Activated CD8-positive, alpha-beta memory T cell treated with anti-CD3 and anti-CD28 coated beads, Interleukin-2, amount 10 ng/mL, durations not matched to agents 7 days and 5 days (primary cell): ENCODE measurements around the gene STRN4. TPM values are rescaled to one million over a fixed set of nuclear protein-coding genes. Genes with fewer than 3 reads are reported as not detected.

ENCODE experiments used
- ATAC-seq: fragments of 150-1000 bp; cut with Tn5 transposase; one replicate; pipeline ENCODE4 v1.10.0; 2021; ENCODE audit warnings: moderate library complexity
- CTCF ChIA-PET: fragments of 350-600 bp; sonication (Branson Sonifier 250); formaldehyde crosslinking; loops from one replicate; lab custom pipeline; 2021; ENCODE audit warnings: antibody characterized with exemption; lab: Charles Lee
- DNase-seq: peaks from one replicate; pipeline ENCODE4 v3.0.0-alpha.2; 2020
- H3K27ac Mint-ChIP-seq: one replicate; pipeline ENCODE4 v1.8.0; 2021; ENCODE audit warnings: mild to moderate bottlenecking, mixed read lengths
- H3K27me3 Mint-ChIP-seq: one replicate; pipeline ENCODE4 v1.8.0; 2021; ENCODE audit warnings: mixed read lengths
- H3K36me3 Mint-ChIP-seq: one replicate; pipeline ENCODE4 v1.8.0; 2021; ENCODE audit warnings: mild to moderate bottlenecking, mixed read lengths
- H3K4me1 Mint-ChIP-seq: one replicate; pipeline ENCODE4 v1.8.0; 2021; ENCODE audit warnings: mixed read lengths
- H3K4me3 Mint-ChIP-seq: one replicate; pipeline ENCODE4 v1.8.0; 2021; ENCODE audit warnings: mild to moderate bottlenecking, moderate library complexity, mixed read lengths
- H3K9me3 Mint-ChIP-seq: one replicate; pipeline ENCODE4 v1.8.0; 2022; ENCODE audit warnings: low read depth, mixed read lengths
- microRNA-seq: library from miRNA; unstranded; fragments of <30 nt; microRNA quantifications from one replicate; pipeline ENCODE4 v1.2.0, GENCODE V29; 2022
- total RNA-seq, 2 experiments: library from RNA; stranded (reverse); gene quantifications; one replicate each; pipeline ENCODE4 v1.2.3, GENCODE V29; 2021

Gene STRN4
- total RNA-seq, 2 experiments from 2014 or later, result 93.0 to 95.8 TPM

GRCh38 chr19:46678110-46678732, 68.0 kb downstream of the STRN4 start:
- Mint-ChIP-seq H3K36me3 (peaks cover 70% of the 10 kb centered on the region), H3K4me3 (no peak overlapping the region), H3K27me3 (no peaks in the 10 kb centered on the region), H3K9me3 (no peaks in the 10 kb centered on the region), H3K27ac (no peak overlapping the region), H3K4me1 (peaks cover 15% of the 10 kb centered on the region)
- DNase-seq (peak; percentile 73), ATAC-seq (peak; percentile 84)
- CTCF ChIA-PET, result interaction anchor here (1.7 kb wide), 1 partner anchor 16 kb away, joined by 5 read pairs; no protein-coding TSS in a partner anchor

- H3K27me3 Mint-ChIP-seq, result no peaks in the 10 kb centered on the region
- ATAC-seq (no peak), DNase-seq (no peak)
- H3K4me3 Mint-ChIP-seq, result no peak overlapping the region
- H3K36me3 Mint-ChIP-seq, result peaks cover 65% of the 10 kb centered on the region
- no peak overlapping the region for H3K27ac Mint-ChIP-seq
- CTCF ChIA-PET, result interaction anchor here (1.2 to 2.3 kb wide), 6 partner anchors 9 to 79 kb away, joined by 3 to 11 read pairs (median 4); partner anchors contain the start of gene DACT3
- H3K9me3 Mint-ChIP-seq, result no peaks in the 10 kb centered on the region
- peaks cover 15% of the 10 kb centered on the region for H3K4me1 Mint-ChIP-seq
Measured at GRCh38 chr19:46674416-46675178, 71.7 kb downstream of the STRN4 start.

- DNase-seq, result no peak
- Mint-ChIP-seq H3K36me3 (peaks cover 37% of the 10 kb centered on the region), H3K27me3 (no peaks in the 10 kb centered on the region), H3K9me3 (no peaks in the 10 kb centered on the region), H3K4me3 (no peak overlapping the region), H3K27ac (peak overlapping the region; percentile 40), H3K4me1 (no peaks in the 10 kb centered on the region)
- CTCF ChIA-PET, result interaction anchor here (0.6 to 1.5 kb wide), 2 partner anchors 9 to 901 kb away, joined by 3 to 8 read pairs; partner anchors contain the start of gene DACT3
- ATAC-seq, result no peak
Measured at GRCh38 chr19:46670813-46671212, 75.4 kb downstream of the STRN4 start.

Small RNAs within 50 kb of the gene (microRNA-seq; reads per million reads assigned to microRNA genes)
- gene MIR320E, result not detected

Other genes with a start within 250 kb of the STRN4 start
- 100 to 1,000 TPM; 497 to 498 TPM for gene CALM3, start 145.1 kb downstream of the STRN4 start, total RNA-seq
- gene PTGIR, start 121.4 kb downstream of the STRN4 start, total RNA-seq, result 10 to 100 TPM in 1 of 2 experiments, 1 to 10 TPM in 1; 1.8 to 27.5 TPM
- 10 to 100 TPM in 1 of 2 experiments, not detected in 1; 25.9 TPM for gene GNG8, start 110.2 kb downstream of the STRN4 start, total RNA-seq
- 1 to 10 TPM in 1 of 2 experiments, under 1 TPM in 1; 0.12 to 1.2 TPM for gene DACT3, start 85.3 kb downstream of the STRN4 start, total RNA-seq
- gene PRKD2, start 29.3 kb downstream of the STRN4 start, total RNA-seq, result 100 to 1,000 TPM; 147 to 187 TPM
- 10 to 100 TPM; 16.3 to 17.7 TPM for gene FKRP, start 393 bp downstream of the STRN4 start, total RNA-seq
- gene SLC1A5, start 42.1 kb upstream of the STRN4 start, total RNA-seq, result 100 to 1,000 TPM; 196 to 259 TPM
- gene AP2S1, start 104.4 kb upstream of the STRN4 start, total RNA-seq, result 100 to 1,000 TPM; 134 to 139 TPM
- gene ARHGAP35, start 114.5 kb upstream of the STRN4 start, total RNA-seq, result 10 to 100 TPM; 31.7 to 35.0 TPM